A549 (cell line): Measurements from ENCODE around the gene LDLRAD3.

ENCODE experiments used
- NR3C1 ChIP-seq: fragments of >200 bp; sonication (Bioruptor Twin); formaldehyde crosslinking; IDR thresholded peaks from 3 replicates; pipeline ENCODE4 v1.6.1; 2017
- PBX3 ChIP-seq: IDR thresholded peaks from 2 replicates; pipeline ENCODE4 v1.6.1; 2012
- RAD21 ChIP-seq, 2 experiments: fragments of >200 bp in 1 of 2; sonication (Bioruptor Twin) in 1 of 2; formaldehyde crosslinking in 1 of 2; IDR thresholded peaks in 1 of 2; conservative IDR thresholded peaks in 1 of 2; 2 replicates in 1 of 2; 3 replicates in 1 of 2; pipeline ENCODE4 v1.6.1; 2012 to 2018; ENCODE audit warnings: inconsistent platforms in 1 of 2
- SMC3 ChIP-seq: fragments of >200 bp; sonication (Bioruptor Twin); formaldehyde crosslinking; IDR thresholded peaks from 3 replicates; pipeline ENCODE4 v1.6.1; 2018; ENCODE audit warnings: inconsistent platforms
- ZC3H11A ChIP-seq: fragments of 450-650 bp; IDR thresholded peaks from 2 replicates; pipeline ENCODE4 v1.6.1; 2014; ENCODE audit warnings: antibody characterized with exemption, mild to moderate bottlenecking
- TF ChIP-seq, protein P1 (sequence below): fragments of >200 bp; sonication (Bioruptor Twin); formaldehyde crosslinking; IDR thresholded peaks from 3 replicates; pipeline ENCODE4 v1.5.1; 2016
- TF ChIP-seq, protein P2 (sequence below): IDR thresholded peaks from 2 replicates; pipeline ENCODE4 v1.6.1; 2012

DNA sequence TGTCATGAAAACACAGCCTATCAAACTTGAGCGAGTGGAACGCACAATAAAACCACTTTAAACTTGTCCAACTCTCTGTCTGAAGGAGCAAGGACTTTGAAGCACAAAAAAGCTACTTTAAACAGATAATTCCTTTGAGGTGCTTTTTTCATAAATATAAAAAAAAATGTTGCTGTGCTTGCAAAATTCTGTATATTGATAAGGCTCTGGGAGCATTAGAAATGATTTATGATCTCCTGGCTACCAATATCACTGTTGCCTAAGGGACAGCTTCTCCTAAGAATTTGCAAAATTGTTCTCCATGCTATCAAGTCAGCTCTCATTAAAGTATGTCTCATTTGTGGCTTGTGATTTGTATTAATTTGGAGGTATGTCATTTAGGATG is 37.6 kb upstream of the LDLRAD3 start:
- TF ChIP-seq PBX3: no peak
- TF ChIP-seq, protein P1, sequence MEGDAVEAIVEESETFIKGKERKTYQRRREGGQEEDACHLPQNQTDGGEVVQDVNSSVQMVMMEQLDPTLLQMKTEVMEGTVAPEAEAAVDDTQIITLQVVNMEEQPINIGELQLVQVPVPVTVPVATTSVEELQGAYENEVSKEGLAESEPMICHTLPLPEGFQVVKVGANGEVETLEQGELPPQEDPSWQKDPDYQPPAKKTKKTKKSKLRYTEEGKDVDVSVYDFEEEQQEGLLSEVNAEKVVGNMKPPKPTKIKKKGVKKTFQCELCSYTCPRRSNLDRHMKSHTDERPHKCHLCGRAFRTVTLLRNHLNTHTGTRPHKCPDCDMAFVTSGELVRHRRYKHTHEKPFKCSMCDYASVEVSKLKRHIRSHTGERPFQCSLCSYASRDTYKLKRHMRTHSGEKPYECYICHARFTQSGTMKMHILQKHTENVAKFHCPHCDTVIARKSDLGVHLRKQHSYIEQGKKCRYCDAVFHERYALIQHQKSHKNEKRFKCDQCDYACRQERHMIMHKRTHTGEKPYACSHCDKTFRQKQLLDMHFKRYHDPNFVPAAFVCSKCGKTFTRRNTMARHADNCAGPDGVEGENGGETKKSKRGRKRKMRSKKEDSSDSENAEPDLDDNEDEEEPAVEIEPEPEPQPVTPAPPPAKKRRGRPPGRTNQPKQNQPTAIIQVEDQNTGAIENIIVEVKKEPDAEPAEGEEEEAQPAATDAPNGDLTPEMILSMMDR: no peak
- TF ChIP-seq RAD21 (conservative IDR thresholded peaks at IDR 0.05 in 1 of 2, IDR thresholded peaks at IDR 0.05 in 1 of 2): no peak
- TF ChIP-seq, protein P2, sequence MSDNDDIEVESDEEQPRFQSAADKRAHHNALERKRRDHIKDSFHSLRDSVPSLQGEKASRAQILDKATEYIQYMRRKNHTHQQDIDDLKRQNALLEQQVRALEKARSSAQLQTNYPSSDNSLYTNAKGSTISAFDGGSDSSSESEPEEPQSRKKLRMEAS: no peak
- no peak for TF ChIP-seq ZC3H11A
- no peak for TF ChIP-seq NR3C1
- TF ChIP-seq SMC3: no peak
